Esophagus squamous epithelium (tissue), 4 donors: Measurements from ENCODE around the gene NTPCR.

Experiments
- POLR2A ChIP-seq, 4 donors: fragments of 450-650 bp; IDR thresholded peaks; one replicate each; pipeline ENCODE4 v1.6.1; 2017; ENCODE audit warnings: antibody characterized with exemption in 4 of 4, mild to moderate bottlenecking in 4 of 4, moderate library complexity in 3 of 4
- TF ChIP-seq, protein P1 (sequence below), 6 experiments: fragments of 450-650 bp in 4 of 6; fragments of 200-600 bp in 2 of 6; sonication (generic) in 2 of 6; IDR thresholded peaks; one replicate each; pipeline ENCODE4 v1.5.1; 2016 to 2019; ENCODE audit warnings: antibody characterized with exemption in 6 of 6, mild to moderate bottlenecking in 4 of 6, moderate library complexity in 4 of 6

DNA sequence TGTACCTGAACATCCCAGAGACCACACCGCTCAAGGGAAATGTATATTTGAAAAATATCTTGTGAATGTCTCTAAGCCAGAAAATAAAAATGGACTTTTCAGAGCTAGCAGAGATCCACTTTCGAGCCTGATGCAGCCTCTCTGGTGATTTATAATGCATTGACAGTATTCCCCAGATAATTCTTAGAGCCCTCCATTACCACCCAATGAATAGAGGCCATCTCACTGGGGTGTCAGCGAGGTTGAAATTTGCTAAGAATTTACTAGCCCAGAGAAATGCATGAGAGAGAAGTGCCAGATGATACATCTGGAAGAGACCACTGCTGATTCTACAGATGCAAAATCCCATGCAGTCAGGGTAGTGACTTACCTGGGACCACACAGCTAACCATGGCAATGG lies 25.5 kb upstream of the NTPCR start:
- TF ChIP-seq, protein P1, sequence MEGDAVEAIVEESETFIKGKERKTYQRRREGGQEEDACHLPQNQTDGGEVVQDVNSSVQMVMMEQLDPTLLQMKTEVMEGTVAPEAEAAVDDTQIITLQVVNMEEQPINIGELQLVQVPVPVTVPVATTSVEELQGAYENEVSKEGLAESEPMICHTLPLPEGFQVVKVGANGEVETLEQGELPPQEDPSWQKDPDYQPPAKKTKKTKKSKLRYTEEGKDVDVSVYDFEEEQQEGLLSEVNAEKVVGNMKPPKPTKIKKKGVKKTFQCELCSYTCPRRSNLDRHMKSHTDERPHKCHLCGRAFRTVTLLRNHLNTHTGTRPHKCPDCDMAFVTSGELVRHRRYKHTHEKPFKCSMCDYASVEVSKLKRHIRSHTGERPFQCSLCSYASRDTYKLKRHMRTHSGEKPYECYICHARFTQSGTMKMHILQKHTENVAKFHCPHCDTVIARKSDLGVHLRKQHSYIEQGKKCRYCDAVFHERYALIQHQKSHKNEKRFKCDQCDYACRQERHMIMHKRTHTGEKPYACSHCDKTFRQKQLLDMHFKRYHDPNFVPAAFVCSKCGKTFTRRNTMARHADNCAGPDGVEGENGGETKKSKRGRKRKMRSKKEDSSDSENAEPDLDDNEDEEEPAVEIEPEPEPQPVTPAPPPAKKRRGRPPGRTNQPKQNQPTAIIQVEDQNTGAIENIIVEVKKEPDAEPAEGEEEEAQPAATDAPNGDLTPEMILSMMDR (IDR thresholded peaks at IDR 0.05) = no peak
- TF ChIP-seq POLR2A (IDR thresholded peaks at IDR 0.05) = no peak
